Colonic mucosa (tissue), 4 donors: Measurements from ENCODE around the gene ZNF354C. TPM values are rescaled to one million over a fixed set of nuclear protein-coding genes. Genes with fewer than 3 reads are reported as not detected.
A peak's percentile ranks its signal among the peaks of the same experiment; 100 is the strongest.

Experiments
- DNase-seq: peaks from one replicate; pipeline ENCODE4 v3.0.0-alpha.2; 2020
- H3K27ac ChIP-seq: fragments of 200-600 bp; one replicate; pipeline ENCODE4 v1.8.0; 2021
- H3K27me3 ChIP-seq: fragments of 200-600 bp; one replicate; pipeline ENCODE4 v1.8.0; 2021
- H3K36me3 ChIP-seq: fragments of 200-600 bp; one replicate; pipeline ENCODE4 v1.8.0; 2021
- H3K4me1 ChIP-seq: fragments of 200-600 bp; one replicate; pipeline ENCODE4 v1.8.0; 2021; ENCODE audit warnings: mild to moderate bottlenecking
- H3K4me3 ChIP-seq: fragments of 200-600 bp; one replicate; pipeline ENCODE4 v1.8.0; 2021
- H3K9ac ChIP-seq, 2 donors: one replicate each; pipeline ENCODE4 v1.7.0; 2013; ENCODE audit warnings: control low read depth in 2 of 2, low read depth in 2 of 2, low read length in 2 of 2
- H3K9me3 ChIP-seq: fragments of 200-600 bp; one replicate; pipeline ENCODE4 v1.8.0; 2021
- CTCF ChIP-seq: fragments of 200-600 bp; IDR thresholded peaks from one replicate; pipeline ENCODE4 v1.8.0; 2022; ENCODE audit warnings: antibody characterized with exemption, mild to moderate bottlenecking
- intact Hi-C: fragments of 100-400 bp; cut with DNase I; formaldehyde crosslinking; loops from one replicate; pipeline ENCODE4 v1.14.1; 2022
- total RNA-seq, 2 donors: library from RNA; stranded (reverse); fragmentation: NEBNext Ultra II Directional in 1 of 2; extraction: Animal tissue kit (Norgen Biotek cat#: 25700) in 1 of 2; gene quantifications; one replicate each; pipeline ENCODE4 v1.2.1, GENCODE V29; 2021
- donor health status: healthy.
- donor health status: DM: no; HTN: no; CAD: no.
- donor health status: DM: no; HTN: no; CAD: no.

ZNF354C gene
- total RNA-seq, 2 donors from 2014 or later, result 1.7 to 1.9 TPM

- TF ChIP-seq CTCF, result no peak
- Histone ChIP-seq H3K9ac (no peak overlapping the region), H3K36me3 (no peaks in the 10 kb centered on the region), H3K4me3 (no peak overlapping the region), H3K27me3 (no peaks in the 10 kb centered on the region), H3K27ac (no peak overlapping the region), H3K9me3 (no peaks in the 10 kb centered on the region), H3K4me1 (no peaks in the 10 kb centered on the region)
- intact Hi-C loops, result no loop called here
- peak; percentile 7 for DNase-seq
Measured at GRCh38 chr5:179111267-179112207, 51.4 kb downstream of the ZNF354C start.

- DNase-seq, result peak; percentile 9
- no peaks in the 10 kb centered on the region for H3K36me3 ChIP-seq
- no peak overlapping the region for H3K4me3 ChIP-seq
- H3K27ac ChIP-seq, result no peak overlapping the region
- TF ChIP-seq CTCF, result no peak
- H3K27me3 ChIP-seq, result no peaks in the 10 kb centered on the region
- no peaks in the 10 kb centered on the region for H3K9me3 ChIP-seq
- H3K9ac ChIP-seq, result no peak overlapping the region
- H3K4me1 ChIP-seq, result no peaks in the 10 kb centered on the region
- intact Hi-C loops, result no loop called here
Measured at GRCh38 chr5:179112469-179113142, 52.4 kb downstream of the ZNF354C start.

- Histone ChIP-seq H3K9ac (no peak overlapping the region), H3K36me3 (no peaks in the 10 kb centered on the region), H3K27ac (no peak overlapping the region), H3K9me3 (no peaks in the 10 kb centered on the region), H3K4me3 (no peak overlapping the region), H3K27me3 (no peaks in the 10 kb centered on the region), H3K4me1 (no peaks in the 10 kb centered on the region)
- intact Hi-C loops, result no loop called here
- TF ChIP-seq CTCF, result no peak
- DNase-seq, result peak; percentile 8
Measured at GRCh38 chr5:179113143-179113530, 53.0 kb downstream of the ZNF354C start.

- H3K9me3 ChIP-seq, result no peaks in the 10 kb centered on the region
- TF ChIP-seq CTCF, result no peak
Measured at GRCh38 chr5:179113945-179114641, 53.9 kb downstream of the ZNF354C start.

GRCh38 chr5:179114756-179115155 lies 54.6 kb downstream of the ZNF354C start:
- Histone ChIP-seq H3K4me1 (no peaks in the 10 kb centered on the region), H3K27me3 (no peaks in the 10 kb centered on the region), H3K4me3 (no peak overlapping the region), H3K9ac (no peak overlapping the region), H3K36me3 (no peaks in the 10 kb centered on the region), H3K9me3 (no peaks in the 10 kb centered on the region), H3K27ac (no peak overlapping the region)
- intact Hi-C loops, result no loop called here
- DNase-seq, result no peak
- no peak for TF ChIP-seq CTCF

More at GRCh38 chr5:179113945-179114641, 53.9 kb downstream of the ZNF354C start:
- no peak overlapping the region for H3K4me3 ChIP-seq
- DNase-seq, result peak; percentile 6
- intact Hi-C loops, result no loop called here
- H3K9ac ChIP-seq, result no peak overlapping the region
- no peaks in the 10 kb centered on the region for H3K36me3 ChIP-seq
- H3K4me1 ChIP-seq, result no peaks in the 10 kb centered on the region
- H3K27ac ChIP-seq, result no peak overlapping the region
- H3K27me3 ChIP-seq, result no peaks in the 10 kb centered on the region
